ENCODE results near the gene TRIM31. TPM values are rescaled to one million over a fixed set of nuclear protein-coding genes. Genes with fewer than 3 reads are reported as not detected.

TRIM31 gene
- total RNA-seq, 2 experiments from 2014 or later, result not detected

GRCh38 chr6:30100585-30101443, 12.1 kb downstream of the TRIM31 start:
- Mint-ChIP-seq H3K27ac (no peak overlapping the region), H3K4me1 (ENCODE audit: low read depth) (peaks cover 41% of the 10 kb centered on the region), H3K4me3 (peak overlapping the region; percentile 62), H3K9me3 (no peaks in the 10 kb centered on the region), H3K36me3 (ENCODE audit: low read depth) (no peaks in the 10 kb centered on the region), H3K27me3 (peaks cover 52% of the 10 kb centered on the region)
- intact Hi-C loops (cut with micrococcal nuclease), result no loop called here
- TF ChIP-seq CTCF (IDR thresholded peaks at IDR 0.05), result no peak
- peak; percentile 26 for DNase-seq
- ChIA-PET POLR2A (interaction anchor here (1.1 kb wide), 1 partner anchor 31 kb away, joined by 6 read pairs; no protein-coding TSS in a partner anchor), CTCF (interaction anchor here (0.7 to 8.9 kb wide), 12 partner anchors 13 to 297 kb away, joined by 3 to 324 read pairs (median 6); partner anchors contain the start of genes POLR1H, PPP1R11 and TRIM40)
- ATAC-seq, result peak; percentile 8

GRCh38 chr6:30100154-30100553, 12.7 kb downstream of the TRIM31 start:
- Mint-ChIP-seq H3K27ac (no peak overlapping the region), H3K9me3 (no peaks in the 10 kb centered on the region), H3K27me3 (peaks cover 53% of the 10 kb centered on the region), H3K4me3 (peak overlapping the region; percentile 39), H3K4me1 (ENCODE audit: low read depth) (peaks cover 41% of the 10 kb centered on the region), H3K36me3 (ENCODE audit: low read depth) (no peaks in the 10 kb centered on the region)
- intact Hi-C loops (cut with micrococcal nuclease), result no loop called here
- no peak for TF ChIP-seq CTCF (IDR thresholded peaks at IDR 0.05)
- no peak for DNase-seq
- no peak for ATAC-seq
- CTCF ChIA-PET, result interaction anchor here (0.7 to 1.2 kb wide), 2 partner anchors 31 to 67 kb away, joined by 3 to 7 read pairs; no protein-coding TSS in a partner anchor
- POLR2A ChIA-PET, result no interaction called here

GRCh38 chr6:30097902-30098768, 14.8 kb downstream of the TRIM31 start:
- H3K4me1 Mint-ChIP-seq (ENCODE audit: low read depth), result peaks cover 35% of the 10 kb centered on the region
- H3K27ac Mint-ChIP-seq, result no peak overlapping the region
- intact Hi-C loops (cut with micrococcal nuclease), result no loop called here
- H3K9me3 Mint-ChIP-seq, result no peaks in the 10 kb centered on the region
- CTCF ChIA-PET, result interaction anchor here (3.2 kb wide), 1 partner anchor 33 kb away, joined by 18 read pairs; no protein-coding TSS in a partner anchor
- no peak overlapping the region for H3K4me3 Mint-ChIP-seq
- POLR2A ChIA-PET, result interaction anchor here (0.8 to 1.4 kb wide), 2 partner anchors 37 to 93 kb away, joined by 3 to 4 read pairs; partner anchors contain the start of gene POLR1H
- H3K36me3 Mint-ChIP-seq (ENCODE audit: low read depth), result no peaks in the 10 kb centered on the region
- TF ChIP-seq CTCF (IDR thresholded peaks at IDR 0.05), result no peak
- DNase-seq, result peak; percentile 17
- ATAC-seq, result no peak
- peaks cover 51% of the 10 kb centered on the region for H3K27me3 Mint-ChIP-seq

- no peaks in the 10 kb centered on the region for H3K9me3 Mint-ChIP-seq
- ChIA-PET POLR2A (no interaction called here), CTCF (interaction anchor here (1.2 to 3.2 kb wide), 2 partner anchors 34 to 314 kb away, joined by 3 to 18 read pairs; no protein-coding TSS in a partner anchor)
- TF ChIP-seq CTCF (IDR thresholded peaks at IDR 0.05), result no peak
- no peak for ATAC-seq
- H3K4me1 Mint-ChIP-seq (ENCODE audit: low read depth), result peaks cover 26% of the 10 kb centered on the region
- peaks cover 58% of the 10 kb centered on the region for H3K27me3 Mint-ChIP-seq
- DNase-seq, result no peak
- intact Hi-C loops (cut with micrococcal nuclease), result no loop called here
- H3K4me3 Mint-ChIP-seq, result no peak overlapping the region
- no peak overlapping the region for H3K27ac Mint-ChIP-seq
- no peaks in the 10 kb centered on the region for H3K36me3 Mint-ChIP-seq (ENCODE audit: low read depth)
Observed at GRCh38 chr6:30096829-30097228, 16.1 kb downstream of the TRIM31 start.

Measured in activated CD8-positive, alpha-beta T cell treated with anti-CD3 and anti-CD28 coated beads for 36 hours (primary cell).